CD4-positive, alpha-beta T cell treated with Interleukin-2 at 100 ng/mL for 4 hours (primary cell): ENCODE measurements around the gene STXBP6.

Source experiments
- DNase-seq: peaks from one replicate; pipeline ENCODE4 v3.0.0-alpha.2; 2020; ENCODE audit warnings: low spot score

The STXBP6 gene

DNA sequence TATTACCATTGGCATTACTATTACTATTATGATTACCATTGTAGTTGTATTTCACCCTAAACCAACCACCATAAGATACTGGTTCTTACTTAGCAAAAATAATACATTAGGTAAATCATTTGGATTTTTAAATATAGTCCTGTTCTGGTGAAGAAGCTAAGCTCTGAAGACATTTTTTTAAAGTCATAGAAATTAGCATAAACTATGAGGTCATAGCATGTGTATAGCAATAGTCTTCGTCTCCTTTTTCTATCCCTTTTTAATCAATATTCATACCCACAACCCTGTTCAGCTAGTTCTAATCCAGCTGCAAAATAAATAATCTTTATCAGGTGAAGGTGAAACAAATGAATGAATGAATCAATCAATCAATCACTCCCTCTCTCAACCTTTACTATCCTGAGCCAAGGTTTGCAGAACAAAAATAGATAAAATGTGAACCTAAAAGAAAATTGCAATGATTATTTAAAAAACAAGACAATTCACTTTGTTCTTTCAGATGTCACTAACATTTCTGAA is 134.5 kb downstream of the STXBP6 start:
- no peak for DNase-seq

DNA sequence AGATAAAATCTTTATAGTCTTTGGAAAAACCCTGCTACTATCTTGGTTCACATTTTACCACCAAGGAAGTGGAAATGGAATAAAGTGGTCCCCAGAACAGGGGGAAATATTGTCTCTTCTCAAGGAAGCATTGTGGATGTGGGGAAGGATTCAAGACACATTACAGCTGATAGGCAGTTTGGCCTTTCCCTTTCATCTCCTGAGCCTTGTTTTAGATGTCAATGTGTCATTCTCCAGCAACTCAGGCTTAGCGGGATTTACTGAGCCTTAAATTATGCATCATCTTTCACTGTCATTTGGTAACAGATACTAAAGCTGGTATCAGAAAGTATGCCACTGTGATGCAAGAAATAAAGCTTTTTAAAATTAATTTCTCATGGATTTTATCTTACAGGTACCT is 136.2 kb downstream of the STXBP6 start:
- no peak for DNase-seq

DNA sequence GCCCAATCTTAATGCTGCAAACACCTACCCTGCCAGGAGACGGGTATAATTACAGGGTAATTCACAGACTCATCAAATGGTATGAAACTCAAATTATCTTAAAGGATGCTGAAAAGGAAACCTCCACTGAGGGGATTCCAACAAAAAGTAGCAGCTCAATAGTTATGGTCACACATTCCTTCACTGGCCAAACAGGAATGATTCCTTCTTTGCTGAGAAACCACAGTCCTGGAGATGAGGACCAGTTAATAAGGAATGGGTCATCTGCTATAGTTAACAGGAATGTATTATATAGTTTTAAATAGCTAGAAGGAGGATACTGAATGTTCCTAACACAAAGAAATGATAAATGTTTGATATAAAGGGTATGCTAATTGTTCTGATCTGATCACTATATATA is 136.9 kb downstream of the STXBP6 start:
- no peak for DNase-seq

DNA sequence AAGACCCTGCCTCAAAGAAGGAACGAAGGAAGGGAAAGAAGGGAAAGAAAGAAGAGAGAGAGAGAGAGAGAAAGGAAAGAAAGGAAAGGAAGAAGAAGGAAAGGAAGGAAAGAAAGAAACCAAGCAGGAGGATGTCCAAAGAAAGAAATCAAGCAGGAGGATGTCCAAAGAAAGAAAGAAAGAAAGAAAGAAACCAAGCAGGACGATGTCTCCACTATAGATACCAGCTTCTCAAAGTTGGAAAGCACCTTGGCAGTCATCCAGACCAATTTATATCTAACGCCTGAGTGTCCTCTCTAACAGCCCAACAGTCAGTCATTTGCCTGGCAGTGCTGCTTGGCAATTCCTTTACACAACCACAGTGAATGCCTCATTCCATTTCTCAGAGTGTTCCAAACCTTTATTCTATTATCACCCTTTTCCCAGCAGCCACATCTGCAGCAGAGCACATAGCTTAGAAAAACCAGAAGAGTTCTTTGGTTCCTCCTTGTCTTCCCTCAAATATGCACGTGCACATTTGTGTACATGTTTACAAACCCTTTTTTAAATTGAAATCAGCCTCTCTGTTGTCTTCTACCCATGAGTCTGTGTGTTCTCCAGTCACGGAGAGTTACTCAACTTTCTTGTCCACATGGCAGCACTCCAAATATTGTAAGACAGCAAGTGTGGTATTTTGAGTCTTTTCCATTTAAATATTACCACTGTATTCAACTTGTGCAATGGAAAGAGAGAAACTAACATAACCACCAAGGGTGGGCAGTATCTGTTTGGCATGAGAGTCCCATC is 138.4 kb downstream of the STXBP6 start:
- no peak for DNase-seq

DNA sequence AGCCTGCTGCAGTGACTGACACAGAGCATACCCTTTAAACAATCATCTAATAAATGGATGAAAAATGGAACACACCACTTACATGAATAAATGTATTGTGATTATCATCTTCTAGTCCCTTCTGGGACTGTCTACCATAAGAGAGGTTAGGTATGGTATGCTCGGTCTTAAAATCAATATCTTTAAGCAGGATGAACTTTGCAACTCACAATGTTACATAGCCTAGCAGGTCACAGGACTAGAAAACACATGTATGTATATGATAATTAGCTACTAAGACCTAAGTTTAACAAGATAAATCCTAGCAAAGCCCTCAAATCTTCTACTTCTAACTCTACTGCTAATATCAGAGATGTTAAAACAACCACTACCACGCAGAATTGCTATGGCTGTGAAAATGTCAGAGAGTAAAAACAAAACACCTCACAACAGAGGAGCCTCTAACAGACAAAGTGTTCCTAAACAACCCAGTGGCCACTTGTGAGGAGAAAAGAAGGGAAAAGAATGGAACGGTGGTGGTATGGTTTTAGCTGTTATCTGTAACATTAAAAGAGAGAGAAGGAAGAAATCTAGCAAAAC is 139.4 kb downstream of the STXBP6 start:
- DNase-seq: no peak

DNA sequence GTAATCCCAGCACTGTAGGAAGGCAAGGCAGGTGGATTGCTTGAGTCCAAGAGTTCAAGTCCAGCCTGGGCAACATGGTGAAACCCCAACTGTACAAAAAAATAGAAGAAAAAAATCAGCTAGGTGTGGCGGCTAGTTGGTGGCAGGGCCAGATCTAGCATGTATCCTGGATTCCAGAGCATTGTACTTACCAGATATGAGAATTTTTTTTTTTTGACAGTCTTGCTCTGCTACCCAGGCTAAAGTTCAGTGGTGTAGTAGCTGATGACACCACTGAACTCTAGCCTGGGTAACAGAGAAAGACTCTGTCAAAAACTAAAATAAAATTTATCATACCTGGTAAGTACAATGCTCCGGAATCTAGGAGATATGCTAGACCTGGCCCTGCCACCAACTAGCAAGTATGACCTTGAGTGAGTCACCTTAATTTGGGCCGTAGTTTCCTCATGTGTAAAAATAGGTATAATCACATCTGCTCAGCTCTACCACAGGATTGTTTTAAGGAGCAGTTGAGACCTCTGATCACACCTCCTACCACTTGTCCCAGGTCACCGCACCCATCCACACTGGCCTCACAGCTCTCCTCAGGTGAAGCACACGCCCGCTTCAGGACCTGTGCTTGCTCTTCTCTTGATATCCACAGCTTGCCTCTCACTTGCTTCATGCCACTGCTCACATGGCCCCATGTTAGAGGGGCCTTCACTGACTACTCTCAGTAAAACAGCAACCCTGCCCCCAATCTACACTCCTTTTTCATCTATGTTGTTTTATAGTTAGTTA is 140.2 kb downstream of the STXBP6 start:
- no peak for DNase-seq

DNA sequence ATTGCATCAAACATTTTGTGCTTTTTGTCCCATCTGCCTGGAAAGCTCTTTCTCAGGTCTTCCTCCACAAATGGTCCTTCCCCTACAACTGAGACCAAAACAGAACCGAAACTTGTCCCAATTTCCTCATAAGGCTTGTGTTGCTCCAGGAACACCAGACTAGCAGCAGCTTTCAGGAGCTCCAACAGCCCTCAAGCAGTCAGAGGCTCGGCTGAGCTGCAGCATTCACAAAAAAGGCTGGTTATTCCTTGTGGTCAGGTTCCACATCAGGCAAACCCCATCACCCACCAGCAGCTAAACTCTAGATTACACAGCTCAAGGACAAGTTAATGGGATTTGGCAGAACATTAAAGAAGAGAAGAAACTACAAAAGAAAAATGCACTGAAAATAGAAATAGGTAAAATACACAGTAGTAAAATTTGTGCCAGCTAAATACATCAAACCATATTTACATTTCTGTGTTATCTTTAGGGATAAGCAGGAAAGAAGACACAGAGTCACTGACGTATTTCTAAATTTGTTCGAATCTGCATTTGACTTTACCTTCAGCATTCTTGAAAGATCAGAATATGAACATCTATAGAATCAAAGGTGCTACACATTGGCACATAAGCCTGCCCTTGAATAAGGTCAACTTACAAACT is 141.2 kb downstream of the STXBP6 start:
- DNase-seq: no peak

DNA sequence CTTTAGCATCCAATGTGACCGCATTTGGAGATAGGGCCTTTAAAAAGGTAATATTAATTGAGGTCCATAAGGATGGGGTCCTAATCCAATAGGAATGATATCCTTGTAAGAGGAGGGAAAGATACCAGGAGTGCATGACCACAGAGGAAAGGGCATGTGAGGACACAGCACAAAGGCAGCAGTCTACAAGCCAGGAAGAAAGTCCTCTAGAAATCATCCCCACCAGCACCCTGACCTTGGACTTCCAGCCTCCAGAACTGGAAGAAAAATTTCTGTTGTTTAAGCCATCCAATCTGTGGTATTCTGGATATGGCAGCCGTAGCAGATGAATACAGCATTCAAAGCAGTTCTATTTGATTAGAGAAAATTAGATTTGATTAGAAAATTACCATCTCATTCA is 145.4 kb downstream of the STXBP6 start:
- DNase-seq: no peak

DNA sequence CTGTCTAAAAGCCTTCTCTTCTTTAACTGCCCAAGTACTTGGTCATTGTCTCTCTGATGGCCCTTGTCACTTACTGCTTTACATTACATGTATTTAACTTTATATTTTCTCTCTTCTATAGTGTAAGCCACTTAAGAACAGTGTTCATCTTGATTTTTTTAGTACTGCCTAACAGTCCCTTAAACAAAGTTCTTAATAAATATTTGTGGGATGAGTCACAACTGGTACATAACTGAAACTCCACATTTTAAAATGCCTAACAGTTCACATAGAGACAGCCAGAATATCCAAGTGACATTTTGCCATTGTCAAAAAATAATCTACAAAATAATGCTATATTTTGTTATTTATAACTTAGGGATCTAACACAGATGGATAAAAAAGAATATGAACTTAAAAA is 146.6 kb downstream of the STXBP6 start:
- DNase-seq: no peak

DNA sequence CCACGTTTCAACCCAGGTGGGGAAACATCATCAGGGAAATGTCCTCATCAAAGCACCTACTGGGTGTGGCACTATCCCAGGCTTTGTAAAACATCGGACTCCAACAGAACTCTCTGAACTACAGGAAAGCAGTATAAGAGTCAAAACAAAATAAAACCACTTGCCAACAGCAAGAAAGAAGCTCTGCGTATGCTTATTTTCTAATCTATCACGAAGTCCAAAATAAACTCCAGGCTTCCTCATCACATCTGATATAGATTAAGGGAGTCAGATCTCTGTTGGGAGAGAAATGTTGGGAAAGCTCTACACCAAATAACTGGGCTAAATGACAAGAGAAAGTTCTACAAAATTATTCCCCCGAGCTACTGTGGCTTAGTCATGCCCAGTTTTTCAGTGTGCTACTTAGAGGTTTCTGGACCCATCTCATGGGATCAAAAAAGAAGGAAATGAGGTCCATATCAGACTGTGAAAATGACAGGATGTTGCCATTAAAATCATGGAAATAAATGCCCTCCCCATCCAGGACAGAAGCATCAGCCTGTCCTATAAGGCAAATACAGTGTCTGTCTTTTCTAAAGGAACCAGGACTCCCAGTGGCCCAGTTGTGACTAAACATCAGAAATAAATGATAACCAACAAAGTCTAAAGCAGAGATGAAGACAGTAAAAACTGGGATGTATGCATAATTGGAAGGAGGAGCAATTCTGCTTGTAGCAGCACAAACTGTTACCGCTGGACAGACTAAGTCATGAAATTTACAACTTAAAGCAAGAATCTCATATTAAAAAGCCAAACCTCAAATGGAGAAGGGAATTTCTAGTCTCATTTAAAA is 149.5 kb downstream of the STXBP6 start:
- DNase-seq: no peak

DNA sequence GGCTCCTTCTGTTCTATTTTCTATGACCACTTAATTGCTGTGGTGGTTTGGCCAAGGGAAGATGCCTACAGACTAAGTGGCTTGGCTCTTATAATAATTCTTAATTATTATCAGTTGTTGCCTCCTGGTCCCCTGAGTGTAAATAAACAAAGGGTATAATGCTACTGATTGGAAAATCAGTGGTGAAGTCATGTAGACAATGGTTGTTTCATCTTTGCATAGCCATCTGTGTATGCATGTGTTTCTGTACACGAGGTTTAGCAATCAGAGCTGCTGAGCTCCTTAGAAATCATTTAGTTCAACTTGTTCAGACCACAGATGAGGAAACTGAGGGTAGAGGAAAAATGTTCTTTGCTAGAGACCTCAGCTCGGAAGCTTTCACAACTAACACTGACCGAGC is 152.2 kb downstream of the STXBP6 start:
- DNase-seq: no peak

DNA sequence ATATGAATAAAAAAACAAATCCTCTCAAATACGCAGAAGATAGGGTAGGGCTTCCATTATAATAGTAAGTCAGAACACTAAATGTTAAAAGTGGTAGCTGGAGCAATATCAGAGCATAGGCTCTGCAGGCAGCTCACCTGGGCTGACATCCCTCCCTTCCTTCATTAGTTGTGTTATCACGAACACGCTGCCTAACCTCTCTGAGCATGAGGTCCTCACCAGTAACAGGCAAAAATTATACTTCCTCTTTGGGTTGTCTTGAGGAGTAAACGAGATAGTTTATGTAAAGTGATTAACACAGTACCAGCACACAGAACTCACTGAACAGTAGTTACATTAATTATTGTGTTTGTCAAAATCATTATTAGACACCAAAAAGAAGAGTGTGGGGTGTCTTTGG is 154.3 kb downstream of the STXBP6 start:
- no peak for DNase-seq

DNA sequence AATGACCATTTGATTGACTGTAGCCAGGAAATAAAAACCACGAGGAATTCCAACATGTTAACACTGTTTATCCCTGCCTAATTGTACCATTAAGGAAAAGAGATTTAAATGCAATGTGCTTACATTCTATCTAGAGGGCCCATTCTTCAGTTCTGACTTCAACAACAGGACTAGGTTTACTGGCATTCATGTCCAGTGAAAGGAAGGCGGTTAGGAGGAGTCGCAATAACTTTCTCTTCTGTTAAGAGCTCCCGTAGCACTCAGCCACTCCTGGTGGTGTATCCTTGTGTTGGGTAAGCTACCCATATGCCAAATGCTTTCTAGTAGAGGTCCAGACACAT is 154.7 kb downstream of the STXBP6 start:
- DNase-seq: no peak

DNA sequence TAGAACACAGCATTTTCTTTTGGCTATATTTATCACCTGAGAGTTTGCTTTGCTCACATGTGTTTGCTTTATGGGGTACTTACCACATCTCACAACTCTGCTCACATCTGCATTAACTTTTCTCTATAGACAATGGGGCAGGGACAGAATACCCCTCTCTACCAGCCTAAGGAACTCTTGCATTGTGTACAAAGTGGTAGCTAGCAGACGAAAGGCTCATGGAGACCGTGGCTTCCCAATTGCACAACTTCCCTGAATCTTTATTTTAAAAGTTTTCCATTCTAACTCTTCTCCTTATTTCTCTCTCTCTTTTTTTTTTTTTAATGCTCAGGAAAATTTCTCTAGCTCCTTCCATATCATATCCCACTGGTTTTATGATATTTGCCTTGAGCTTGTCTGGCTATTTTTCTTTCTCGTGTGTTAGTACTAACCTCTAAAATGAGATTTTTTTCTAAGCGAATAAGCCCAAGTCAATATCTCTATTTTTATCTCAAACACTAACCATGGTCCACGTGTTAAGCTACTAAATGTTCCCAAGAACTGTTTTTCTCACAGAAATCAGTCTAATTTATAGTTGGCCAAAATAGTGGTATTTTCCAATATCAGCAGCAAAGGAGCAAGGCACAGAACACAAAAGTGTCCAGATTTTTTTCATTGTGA is 155.2 kb downstream of the STXBP6 start:
- DNase-seq: no peak

DNA sequence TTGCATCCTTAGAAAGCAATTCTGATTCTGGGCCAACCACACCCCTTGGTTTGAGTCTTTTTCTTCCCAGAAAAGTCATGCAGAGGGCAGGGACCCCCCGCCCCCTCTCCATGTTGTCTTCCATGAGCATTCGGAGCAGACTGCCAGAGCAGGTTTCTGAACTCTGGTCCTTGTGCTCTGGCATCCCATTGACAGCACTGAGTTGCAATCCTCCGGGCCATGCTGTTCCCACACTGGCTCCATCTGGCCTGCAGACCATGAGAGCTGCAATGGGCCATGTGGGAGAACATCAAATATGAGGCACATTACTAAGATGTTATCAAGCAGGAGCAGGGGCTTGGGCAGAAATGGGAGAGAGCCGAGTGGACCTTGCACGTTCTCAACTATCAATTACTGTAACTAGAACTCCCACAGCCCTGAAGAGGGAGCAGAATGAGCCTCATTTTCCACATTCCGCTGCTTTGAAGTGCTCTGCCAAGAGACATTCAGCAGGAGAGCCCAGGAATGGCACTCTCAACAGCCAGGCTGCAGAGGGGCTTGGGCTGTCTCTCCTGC is 157.4 kb downstream of the STXBP6 start:
- no peak for DNase-seq

DNA sequence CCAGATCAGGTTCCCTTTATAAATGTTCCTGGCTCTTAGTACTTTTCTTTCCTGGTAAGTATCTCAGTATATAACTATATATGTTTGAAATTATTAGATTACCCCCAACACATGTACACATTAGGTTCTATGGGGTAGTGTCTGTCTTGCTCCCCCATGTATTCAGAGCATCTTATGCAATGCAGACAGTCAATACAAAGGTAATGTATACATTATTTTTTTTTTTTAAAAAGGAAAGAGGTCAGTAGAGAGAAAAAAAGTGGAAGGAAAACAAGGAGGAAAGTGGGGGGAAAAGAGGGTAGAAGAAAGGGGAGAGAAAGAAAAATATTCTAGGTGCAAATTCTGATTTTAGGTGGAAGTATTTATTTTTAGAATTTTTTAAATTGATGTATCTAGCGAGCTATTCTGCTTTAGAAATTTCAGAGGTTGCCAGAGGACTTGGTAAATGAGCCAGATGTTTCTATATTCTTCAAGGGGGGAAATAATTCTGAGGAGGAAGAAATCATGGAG is 157.9 kb downstream of the STXBP6 start:
- no peak for DNase-seq

DNA sequence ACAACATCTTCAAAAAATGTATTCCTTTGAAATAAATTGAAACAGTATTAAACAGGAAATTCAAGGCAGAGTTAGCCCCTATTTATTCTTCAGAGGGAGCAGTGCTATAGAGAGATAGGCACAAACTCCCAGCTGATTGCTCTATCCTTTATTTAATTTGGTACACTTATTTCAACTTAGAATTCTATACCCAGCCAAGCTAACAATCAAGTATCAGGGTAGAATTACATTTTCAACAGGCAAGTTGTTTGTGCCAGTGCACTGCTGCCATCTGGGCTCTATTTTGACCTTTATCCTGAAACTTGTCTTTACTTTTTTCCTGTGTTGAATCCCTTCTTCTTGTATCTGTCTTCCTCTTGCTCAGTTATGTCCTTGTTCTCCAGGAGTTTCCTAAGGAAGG is 159.2 kb downstream of the STXBP6 start:
- DNase-seq: no peak

DNA sequence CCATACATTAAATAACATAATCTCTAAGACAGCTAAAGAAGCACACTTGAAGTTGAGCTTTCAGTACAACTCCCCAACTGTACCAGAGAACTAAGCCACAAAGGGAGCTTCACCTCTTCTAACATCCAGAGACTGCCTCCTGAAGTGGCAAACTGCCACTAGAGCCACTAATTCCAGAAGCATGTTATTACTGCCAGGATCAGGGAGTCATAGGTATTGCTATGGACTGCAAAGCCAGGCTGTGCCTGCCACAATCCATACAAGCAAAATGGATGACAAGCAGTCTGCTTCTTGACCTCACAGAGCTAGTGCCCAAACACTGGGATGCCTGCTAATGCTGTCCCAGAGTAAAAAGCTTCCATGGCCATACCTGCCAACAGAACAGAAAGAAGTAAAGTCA is 160.1 kb downstream of the STXBP6 start:
- DNase-seq: no peak

DNA sequence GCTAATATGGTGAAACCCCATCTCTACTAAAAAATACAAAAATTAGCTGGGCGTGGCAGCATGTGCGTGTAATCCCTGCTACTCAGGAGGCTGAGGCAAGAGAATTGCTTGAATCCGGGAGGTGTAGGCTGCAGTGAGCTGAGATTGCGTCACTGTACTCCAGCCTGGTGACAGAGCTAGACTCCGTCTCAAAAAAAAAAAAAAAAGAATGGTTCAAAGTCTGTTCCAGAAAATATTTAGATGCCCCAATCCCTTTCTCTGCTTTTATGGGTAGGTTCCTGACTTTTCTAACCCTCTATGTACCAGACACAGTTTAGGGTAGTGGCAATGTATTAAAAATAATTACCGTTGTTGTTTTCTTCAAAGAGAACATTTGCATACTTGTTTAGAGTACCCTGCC is 161.4 kb downstream of the STXBP6 start:
- no peak for DNase-seq

DNA sequence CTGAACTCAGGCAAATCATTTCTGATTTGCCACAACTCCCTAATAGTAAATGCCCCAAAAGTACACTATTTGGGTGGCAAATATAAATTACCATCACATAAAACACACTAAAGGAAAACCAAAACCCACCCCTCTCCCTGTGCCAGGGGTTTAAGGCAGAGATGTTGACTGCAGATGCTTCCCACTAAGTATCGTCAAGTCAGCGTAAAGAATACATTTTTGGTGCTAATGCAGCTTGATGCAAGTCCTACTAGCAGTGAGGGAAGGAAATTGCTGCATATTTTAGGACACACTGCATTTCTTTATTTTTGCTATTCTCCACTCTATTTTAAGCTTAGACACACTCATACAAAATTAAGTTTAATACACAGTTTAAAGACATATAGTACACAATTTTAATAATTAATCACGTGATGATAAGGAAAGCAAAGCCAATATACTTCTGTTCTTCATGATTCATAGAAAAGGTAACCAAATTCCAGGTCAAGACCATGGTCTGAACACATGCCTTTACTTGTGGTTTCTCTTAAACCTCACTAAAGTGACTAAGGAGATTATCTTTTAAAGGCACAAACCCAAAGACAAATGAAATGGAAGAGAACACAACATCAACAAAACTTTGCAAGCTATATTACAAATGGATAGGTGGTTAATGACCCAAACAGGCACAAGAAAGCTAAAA is 162.2 kb downstream of the STXBP6 start:
- no peak for DNase-seq
